Measurements from ENCODE around the gene CFAP161.

The CFAP161 gene

GRCh38 chr15:81190922-81191507, 56.9 kb downstream of the CFAP161 start:
- no peak for DNase-seq (ENCODE audit: low read depth)
- no peak overlapping the region for H3K4me3 ChIP-seq (ENCODE audit: low read length)
- TF ChIP-seq, protein P1, sequence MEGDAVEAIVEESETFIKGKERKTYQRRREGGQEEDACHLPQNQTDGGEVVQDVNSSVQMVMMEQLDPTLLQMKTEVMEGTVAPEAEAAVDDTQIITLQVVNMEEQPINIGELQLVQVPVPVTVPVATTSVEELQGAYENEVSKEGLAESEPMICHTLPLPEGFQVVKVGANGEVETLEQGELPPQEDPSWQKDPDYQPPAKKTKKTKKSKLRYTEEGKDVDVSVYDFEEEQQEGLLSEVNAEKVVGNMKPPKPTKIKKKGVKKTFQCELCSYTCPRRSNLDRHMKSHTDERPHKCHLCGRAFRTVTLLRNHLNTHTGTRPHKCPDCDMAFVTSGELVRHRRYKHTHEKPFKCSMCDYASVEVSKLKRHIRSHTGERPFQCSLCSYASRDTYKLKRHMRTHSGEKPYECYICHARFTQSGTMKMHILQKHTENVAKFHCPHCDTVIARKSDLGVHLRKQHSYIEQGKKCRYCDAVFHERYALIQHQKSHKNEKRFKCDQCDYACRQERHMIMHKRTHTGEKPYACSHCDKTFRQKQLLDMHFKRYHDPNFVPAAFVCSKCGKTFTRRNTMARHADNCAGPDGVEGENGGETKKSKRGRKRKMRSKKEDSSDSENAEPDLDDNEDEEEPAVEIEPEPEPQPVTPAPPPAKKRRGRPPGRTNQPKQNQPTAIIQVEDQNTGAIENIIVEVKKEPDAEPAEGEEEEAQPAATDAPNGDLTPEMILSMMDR (conservative IDR thresholded peaks at IDR 0.05; ENCODE audit: low read depth, low read length) = no peak

GRCh38 chr15:81191701-81192100, 57.6 kb downstream of the CFAP161 start:
- no peak overlapping the region for H3K4me3 ChIP-seq (ENCODE audit: low read length)
- TF ChIP-seq, protein P1 (conservative IDR thresholded peaks at IDR 0.05; ENCODE audit: low read depth, low read length) = no peak
- DNase-seq (ENCODE audit: low read depth) = no peak

- TF ChIP-seq, protein P1 (conservative IDR thresholded peaks at IDR 0.05; ENCODE audit: low read depth, low read length) = no peak
- no peak overlapping the region for H3K4me3 ChIP-seq (ENCODE audit: low read length)
- no peak for DNase-seq (ENCODE audit: low read depth)
Observed at GRCh38 chr15:81194723-81195122, 60.7 kb downstream of the CFAP161 start.

DNA sequence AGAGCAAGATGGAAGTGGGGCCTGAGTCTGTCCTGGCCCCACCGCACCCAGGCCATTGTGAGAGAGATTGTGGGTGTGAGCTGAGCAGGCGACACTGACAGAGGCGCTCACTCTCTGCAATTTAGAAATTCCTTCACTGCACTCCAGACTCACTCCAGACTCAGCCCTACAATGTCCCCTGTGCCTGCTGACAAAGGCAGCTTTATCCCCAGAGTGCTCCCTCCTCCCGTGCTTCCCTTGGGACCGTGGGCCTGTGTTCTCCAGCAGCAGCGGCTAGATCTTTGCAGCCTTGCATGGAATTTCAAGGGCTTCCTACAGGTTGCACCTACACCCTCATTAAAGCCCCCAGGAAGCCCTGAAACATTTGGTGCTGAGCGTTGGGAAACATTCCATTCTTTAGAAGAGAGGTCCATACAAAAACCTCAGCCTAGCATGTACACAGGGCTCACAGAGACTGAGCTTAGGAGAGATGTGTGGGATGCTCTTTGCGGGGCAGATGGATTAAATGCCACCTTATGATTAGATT, 61.3 kb downstream of the CFAP161 start:
- no peak for DNase-seq (ENCODE audit: low read depth)
- TF ChIP-seq, protein P1 (conservative IDR thresholded peaks at IDR 0.05; ENCODE audit: low read depth, low read length) = no peak
- H3K4me3 ChIP-seq (ENCODE audit: low read length) = no peak overlapping the region

DNA sequence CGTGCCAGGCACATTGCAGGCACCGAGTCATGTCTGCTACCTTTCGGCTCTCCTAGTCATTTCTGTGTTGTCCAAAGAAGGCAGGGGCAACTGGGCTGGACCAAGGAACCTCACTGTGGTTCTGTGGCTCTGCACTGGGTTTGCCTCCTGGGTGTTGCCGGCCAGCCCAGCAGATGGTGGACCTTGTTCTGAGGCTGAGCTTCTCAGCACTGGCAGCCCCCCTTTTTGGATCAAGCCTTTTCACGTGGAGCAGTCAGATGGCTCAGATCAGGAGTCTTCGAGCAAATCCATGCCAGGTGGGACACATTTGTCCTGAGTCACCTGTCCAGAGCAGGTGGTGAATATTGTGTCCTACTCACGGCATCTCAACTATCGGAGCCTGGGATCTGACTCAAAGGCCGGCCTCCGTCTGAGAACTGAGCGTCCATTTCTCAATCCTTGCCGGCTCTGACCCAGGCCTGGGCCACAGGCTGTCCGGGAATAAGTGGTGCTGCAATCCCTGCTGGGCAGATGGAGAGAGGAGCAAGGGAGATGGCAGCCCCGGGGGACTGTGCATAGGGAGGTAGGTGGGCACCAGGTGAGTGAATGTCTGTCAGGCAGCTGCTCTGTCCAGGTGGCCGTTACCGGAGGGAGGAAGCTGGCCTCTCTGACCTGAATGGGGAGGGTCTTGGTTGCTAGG, 62.6 kb downstream of the CFAP161 start, which contains the start of gene IL16:
Gene IL16, plus strand, starts transcription at position 304 of the 679 bp plus-strand sequence. CDS start 28,521 bp downstream, outside the sequence.
- TF ChIP-seq, protein P1 (conservative IDR thresholded peaks at IDR 0.05; ENCODE audit: low read depth, low read length) = no peak
- no peak within 1 kb of the TSS for H3K4me3 ChIP-seq (ENCODE audit: low read length)
- no peak for DNase-seq (ENCODE audit: low read depth)

DNA sequence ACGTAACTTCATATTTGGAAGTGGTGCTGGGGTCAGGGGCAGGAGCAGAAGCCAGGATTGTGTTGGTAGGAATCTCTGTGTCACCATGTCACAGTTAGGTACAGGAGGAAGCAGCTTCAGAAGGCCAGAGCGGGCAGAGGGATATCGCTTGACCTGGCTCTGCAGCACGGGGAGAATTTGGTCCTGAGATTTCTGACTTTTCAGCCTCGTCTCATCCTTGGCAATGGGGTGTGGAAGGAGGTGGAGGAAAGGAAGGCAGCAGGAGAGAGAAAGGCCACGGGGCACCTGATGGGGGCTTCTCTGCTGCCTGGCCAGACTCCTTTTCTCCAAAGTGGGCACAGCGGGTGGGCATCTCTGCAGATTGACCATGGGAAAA, 63.2 kb downstream of the CFAP161 start:
- TF ChIP-seq, protein P1 (conservative IDR thresholded peaks at IDR 0.05; ENCODE audit: low read depth, low read length) = no peak
- H3K4me3 ChIP-seq (ENCODE audit: low read length) = no peak overlapping the region
- DNase-seq (ENCODE audit: low read depth) = no peak

Data from retinal pigment epithelial cell (primary cell).